RWPE2 (cell line): ENCODE measurements around the gene MIB2.

ENCODE experiments used
- ATAC-seq: fragments of 200-7000 bp; cut with Tn5 transposase; 3 replicates; pipeline ENCODE4 v1.9.1; 2021; ENCODE audit warnings: low read depth
- DNase-seq: peaks from one replicate; pipeline ENCODE4 v3.0.0-alpha.2; 2020; ENCODE audit warnings: low spot score
- H3K27ac ChIP-seq: fragments of 450-650 bp; 2 replicates; pipeline ENCODE4 v1.5.1; 2017; ENCODE audit warnings: mild to moderate bottlenecking; ENCODE audit not compliant: poor library complexity, severe bottlenecking
- H3K27me3 ChIP-seq: fragments of 250-450 bp; sonication (Bioruptor Pico); 2 replicates; pipeline ENCODE4 v1.5.1; 2021; ENCODE audit warnings: mild to moderate bottlenecking, moderate library complexity; ENCODE audit not compliant: insufficient read depth, poor library complexity, severe bottlenecking
- H3K36me3 ChIP-seq: fragments of 250-450 bp; sonication (Bioruptor Pico); 2 replicates; pipeline ENCODE4 v1.5.1; 2020; ENCODE audit warnings: low read depth, mild to moderate bottlenecking, moderate library complexity
- H3K4me1 ChIP-seq: fragments of 250-450 bp; sonication (Bioruptor Pico); 2 replicates; pipeline ENCODE4 v1.5.1; 2021; ENCODE audit warnings: mild to moderate bottlenecking, moderate library complexity; ENCODE audit not compliant: insufficient read depth, poor library complexity, severe bottlenecking
- H3K4me3 ChIP-seq: fragments of 250-450 bp; sonication (Bioruptor Pico); 2 replicates; pipeline ENCODE4 v1.5.1; 2021; ENCODE audit warnings: mild to moderate bottlenecking, moderate library complexity; ENCODE audit not compliant: severe bottlenecking
- H3K9me3 ChIP-seq: fragments of 250-450 bp; sonication (Bioruptor Pico); 2 replicates; pipeline ENCODE4 v1.5.1; 2021; ENCODE audit warnings: mild to moderate bottlenecking, moderate library complexity; ENCODE audit not compliant: severe bottlenecking
- CTCF ChIP-seq: fragments of 450-650 bp; IDR thresholded peaks from one replicate; pipeline ENCODE4 v1.5.1; 2017; ENCODE audit warnings: mild to moderate bottlenecking, moderate library complexity; ENCODE audit not compliant: poor library complexity, severe bottlenecking

Gene MIB2

DNA sequence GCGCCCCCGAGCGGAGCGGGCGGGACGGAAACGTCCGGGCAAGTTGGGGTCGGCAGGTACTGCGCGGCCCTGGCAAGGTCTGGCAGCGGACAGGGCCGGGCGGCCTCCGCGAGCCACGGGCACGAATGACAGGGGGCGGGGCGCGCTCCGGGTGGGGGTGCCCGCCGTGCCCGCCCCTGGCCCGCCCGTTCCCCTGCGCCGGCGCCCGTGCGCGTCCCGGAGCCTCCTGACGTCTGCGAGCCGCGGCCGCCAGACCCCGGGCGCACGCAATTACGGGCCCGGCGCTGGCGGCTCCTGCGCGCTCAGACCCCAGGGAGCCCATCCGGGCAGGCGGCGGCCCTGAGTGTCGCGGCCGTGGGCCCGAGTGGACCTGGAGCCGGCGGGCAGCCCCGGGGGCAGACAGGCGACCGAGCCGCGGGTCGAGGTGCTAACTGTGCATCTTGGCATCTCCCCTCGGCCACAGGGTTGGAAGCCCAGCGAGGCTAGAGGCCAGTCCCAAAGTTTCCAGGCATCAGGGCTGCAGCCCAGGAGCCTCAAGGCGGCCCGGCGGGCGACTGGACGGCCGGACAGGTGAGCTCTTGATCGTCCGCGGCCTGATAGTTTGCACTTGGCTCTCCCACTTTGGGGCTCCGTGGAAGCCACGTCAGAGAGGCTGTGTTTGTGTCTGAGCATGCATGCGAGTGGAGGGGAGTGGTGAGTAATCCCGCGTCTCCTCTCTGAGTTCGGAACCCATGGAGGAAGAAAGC, 918 bp downstream of the MIB2 start:
- ATAC-seq (peak; percentile 18), DNase-seq (peak; percentile 65)
- H3K27ac ChIP-seq: peak overlapping the region; percentile 83
- no peaks in the 10 kb centered on the region for H3K36me3 ChIP-seq
- H3K27me3 ChIP-seq: no peaks in the 10 kb centered on the region
- H3K9me3 ChIP-seq: no peaks in the 10 kb centered on the region
- peak overlapping the region; percentile 83 for H3K4me3 ChIP-seq
- TF ChIP-seq CTCF: no peak
- no peaks in the 10 kb centered on the region for H3K4me1 ChIP-seq

DNA sequence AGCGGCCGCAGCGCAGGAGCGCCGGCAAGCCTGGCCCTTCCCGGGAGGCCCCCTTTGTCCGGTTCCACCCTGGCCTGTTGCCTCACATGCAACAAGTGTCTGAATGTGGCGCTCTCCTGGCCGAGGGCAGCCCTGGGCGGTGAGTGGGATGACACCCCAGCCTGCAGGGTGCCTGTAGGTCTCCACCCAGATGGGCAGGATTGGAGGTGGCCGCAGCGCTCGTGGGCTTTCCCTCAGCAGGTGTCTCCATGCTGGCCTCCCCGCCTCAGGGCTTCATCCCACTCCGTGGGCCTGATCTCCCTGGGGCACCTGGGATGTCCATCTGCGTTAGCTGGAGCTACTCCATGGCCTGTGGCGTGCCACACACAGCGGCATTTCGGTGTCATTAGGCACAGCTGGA, 1.5 kb downstream of the MIB2 start:
- Histone ChIP-seq H3K4me1 (no peaks in the 10 kb centered on the region), H3K27ac (no peak overlapping the region), H3K27me3 (no peaks in the 10 kb centered on the region), H3K9me3 (no peaks in the 10 kb centered on the region), H3K4me3 (peak overlapping the region; percentile 83), H3K36me3 (no peaks in the 10 kb centered on the region)
- DNase-seq (peak; percentile 62), ATAC-seq (no peak)
- no peak for TF ChIP-seq CTCF

- Histone ChIP-seq H3K27me3 (no peaks in the 10 kb centered on the region), H3K9me3 (no peaks in the 10 kb centered on the region), H3K27ac (no peak overlapping the region), H3K4me3 (no peak overlapping the region), H3K4me1 (no peaks in the 10 kb centered on the region), H3K36me3 (no peaks in the 10 kb centered on the region)
- DNase-seq (no peak), ATAC-seq (no peak)
- TF ChIP-seq CTCF: no peak
Measured at GRCh38 chr1:1617516-1617915, 2.2 kb downstream of the MIB2 start.

DNA sequence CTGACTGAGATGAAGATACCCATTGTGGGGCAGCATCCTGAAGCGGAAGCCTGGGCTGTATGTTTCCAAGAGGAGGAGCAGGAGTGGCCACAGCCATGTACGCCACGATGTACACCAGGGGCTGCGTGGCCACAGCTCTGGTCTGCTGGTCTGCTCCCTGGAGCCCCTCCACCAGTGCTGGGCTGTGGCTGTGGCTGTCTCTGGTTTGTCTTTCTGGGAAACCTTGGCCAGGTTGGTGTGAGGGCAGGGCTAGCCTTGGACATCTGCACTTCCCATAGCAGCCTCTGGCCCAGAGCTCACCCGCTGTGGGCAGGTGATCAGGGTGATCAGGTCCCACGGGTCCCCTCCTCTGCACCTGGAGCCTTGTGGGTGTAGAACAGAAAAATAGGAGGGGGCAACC, 2.6 kb downstream of the MIB2 start:
- H3K27ac ChIP-seq: no peak overlapping the region
- DNase-seq: no peak
- no peaks in the 10 kb centered on the region for H3K27me3 ChIP-seq
- H3K4me1 ChIP-seq: no peaks in the 10 kb centered on the region
- no peak for ATAC-seq
- H3K9me3 ChIP-seq: no peaks in the 10 kb centered on the region
- H3K36me3 ChIP-seq: no peaks in the 10 kb centered on the region
- no peak overlapping the region for H3K4me3 ChIP-seq
- TF ChIP-seq CTCF: no peak

- DNase-seq: no peak
- no peak overlapping the region for H3K27ac ChIP-seq
- ATAC-seq: no peak
- H3K4me3 ChIP-seq: no peak overlapping the region
- H3K4me1 ChIP-seq: no peaks in the 10 kb centered on the region
- H3K9me3 ChIP-seq: no peaks in the 10 kb centered on the region
- H3K27me3 ChIP-seq: no peaks in the 10 kb centered on the region
- no peaks in the 10 kb centered on the region for H3K36me3 ChIP-seq
- TF ChIP-seq CTCF: no peak
Measured at GRCh38 chr1:1618396-1619068, 3.2 kb downstream of the MIB2 start.
